Ishikawa (cell line): ENCODE data around the gene CTDP1.
A peak's percentile ranks its signal among the peaks of the same experiment; 100 is the strongest.

ENCODE experiments used
- CEBPB ChIP-seq: IDR thresholded peaks from 2 replicates; pipeline ENCODE4 v1.6.1; 2012
- CREB1 ChIP-seq: IDR thresholded peaks from 2 replicates; pipeline ENCODE4 v1.6.1; 2012; ENCODE audit warnings: low read depth
- EGR1 ChIP-seq: IDR thresholded peaks from 2 replicates; pipeline ENCODE4 v1.6.1; 2012
- EP300 ChIP-seq: IDR thresholded peaks from 2 replicates; pipeline ENCODE4 v1.6.1; 2012; ENCODE audit warnings: borderline replicate concordance
- FOXM1 ChIP-seq: IDR thresholded peaks from 2 replicates; pipeline ENCODE4 v1.6.1; 2012; ENCODE audit warnings: low read depth, borderline replicate concordance
- NFIC ChIP-seq: IDR thresholded peaks from 2 replicates; pipeline ENCODE4 v1.6.1; 2012
- RAD21 ChIP-seq: IDR thresholded peaks from 2 replicates; pipeline ENCODE4 v1.6.1; 2012; ENCODE audit warnings: low read depth
- REST ChIP-seq: IDR thresholded peaks from 2 replicates; pipeline ENCODE4 v1.6.1; 2012; ENCODE audit warnings: low read depth, mild to moderate bottlenecking
- TAF1 ChIP-seq: IDR thresholded peaks from 2 replicates; pipeline ENCODE4 v1.6.1; 2012; ENCODE audit warnings: low read depth, mild to moderate bottlenecking
- TCF12 ChIP-seq: IDR thresholded peaks from 2 replicates; pipeline ENCODE4 v1.6.1; 2012; ENCODE audit warnings: low read depth
- TEAD4 ChIP-seq: IDR thresholded peaks from 2 replicates; pipeline ENCODE4 v1.6.1; 2012
- USF1 ChIP-seq: IDR thresholded peaks from 2 replicates; pipeline ENCODE4 v1.6.1; 2012
- YY1 ChIP-seq: IDR thresholded peaks from 2 replicates; pipeline ENCODE4 v1.6.1; 2012; ENCODE audit warnings: low read depth
- ZBTB7A ChIP-seq: IDR thresholded peaks from 2 replicates; pipeline ENCODE4 v1.6.1; 2012; ENCODE audit warnings: low read depth
- TF ChIP-seq, protein P1 (sequence below): IDR thresholded peaks from 2 replicates; pipeline ENCODE4 v1.6.1; 2012

The CTDP1 gene

DNA sequence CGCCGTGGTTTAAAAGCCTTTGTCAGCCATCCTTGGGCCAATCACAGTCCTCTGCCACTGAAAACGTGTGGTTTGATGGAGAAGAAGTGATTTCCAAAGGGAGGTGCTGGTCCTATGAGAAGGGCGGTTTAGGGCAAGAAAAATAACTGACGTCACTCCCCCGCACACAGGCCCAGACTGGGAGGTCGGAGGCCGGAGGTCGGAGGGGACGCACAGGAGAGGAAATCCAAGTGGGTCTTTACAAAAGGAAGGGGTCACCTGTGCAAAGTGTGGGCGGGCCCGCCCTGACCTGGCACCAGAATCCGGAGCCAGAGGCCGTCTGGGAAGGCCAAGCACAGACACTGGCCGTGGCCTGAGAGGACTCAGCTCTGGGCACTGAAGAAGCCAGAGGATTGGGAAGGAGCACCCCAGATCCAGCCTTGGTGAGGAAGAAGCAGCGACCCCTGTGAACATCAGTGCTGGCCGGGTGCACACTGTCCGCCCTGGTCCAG lies 100.1 kb downstream of the CTDP1 start:
- TF ChIP-seq RAD21, result no peak
- TF ChIP-seq REST, result no peak
- TF ChIP-seq YY1, result no peak

GRCh38 chr18:79780547-79780946 lies 100.9 kb downstream of the CTDP1 start:
- TF ChIP-seq RAD21 (no peak), CREB1 (no peak), YY1 (no peak), ZBTB7A (no peak), REST (no peak), TCF12 (no peak), TAF1 (no peak)
- TF ChIP-seq, protein P1, sequence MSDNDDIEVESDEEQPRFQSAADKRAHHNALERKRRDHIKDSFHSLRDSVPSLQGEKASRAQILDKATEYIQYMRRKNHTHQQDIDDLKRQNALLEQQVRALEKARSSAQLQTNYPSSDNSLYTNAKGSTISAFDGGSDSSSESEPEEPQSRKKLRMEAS, result no peak

DNA sequence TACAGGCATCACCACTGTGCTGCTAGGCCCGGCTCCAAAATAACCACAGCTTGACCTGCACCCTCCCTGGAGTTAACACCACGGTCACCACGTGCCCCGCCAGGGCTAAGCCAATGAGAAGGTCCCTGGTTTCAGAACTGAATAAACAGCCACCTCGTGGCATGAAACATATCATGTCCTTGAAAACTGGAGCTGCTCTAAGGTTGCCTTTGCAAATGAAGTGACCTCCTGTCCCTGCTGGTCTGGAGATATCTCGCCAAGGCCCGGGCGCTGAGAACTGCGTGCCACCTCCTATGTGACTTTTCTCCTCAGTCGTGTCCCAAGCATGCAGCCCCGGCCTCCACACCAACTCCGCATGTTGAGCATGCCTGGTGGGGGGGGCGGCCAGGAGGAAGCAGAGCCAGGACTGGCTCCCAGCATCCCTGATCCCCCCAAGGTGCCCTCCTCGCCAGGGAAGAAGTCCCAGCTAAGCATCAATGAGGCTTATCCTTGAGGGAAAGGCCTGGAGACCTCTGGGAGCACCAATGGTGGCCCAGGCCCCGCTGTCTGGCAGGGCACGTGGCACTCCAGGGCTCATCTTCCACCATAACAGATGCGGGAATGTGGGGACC lies 101.8 kb downstream of the CTDP1 start:
- no peak for TF ChIP-seq CREB1
- no peak for TF ChIP-seq TEAD4
- TF ChIP-seq YY1, result no peak
- no peak for TF ChIP-seq ZBTB7A

GRCh38 chr18:79782566-79783308 lies 103.1 kb downstream of the CTDP1 start:
- TF ChIP-seq EP300 (no peak), FOXM1 (no peak), USF1 (no peak), TCF12 (no peak), EGR1 (no peak), NFIC (no peak), RAD21 (peak; percentile 16; the same call in 1 of the 2 replicates), REST (no peak), TEAD4 (no peak), CEBPB (no peak), ZBTB7A (no peak), CREB1 (no peak), TAF1 (no peak), YY1 (no peak)
- TF ChIP-seq, protein P1, result 0 out of 2 replicates have a peak, but pooled peaks have one; percentile 13
